GM23338 (cell line): Measurements from ENCODE around the gene DRC1. TPM values are rescaled to one million over a fixed set of nuclear protein-coding genes. Genes with fewer than 3 reads are reported as not detected.

Experiments used
- ATAC-seq: fragments of 200-7000 bp; cut with Tn5 transposase; 3 replicates; pipeline ENCODE4 v1.9.1; 2020
- DNase-seq: peaks from one replicate; pipeline ENCODE4 v3.0.0-alpha.2; 2015; ENCODE audit warnings: low spot score
- H2AFZ ChIP-seq: fragments of 200-600 bp; sonication (generic); 2 replicates; pipeline ENCODE4 v1.8.0; 2016; ENCODE audit warnings: antibody characterized with exemption, mild to moderate bottlenecking, moderate library complexity
- H3F3A ChIP-seq: fragments of 200-600 bp; sonication (generic); replicated peaks from 2 replicates; pipeline ENCODE4 v1.8.0; 2017; ENCODE audit warnings: antibody characterized with exemption, mixed run types, low read depth
- H3K27ac ChIP-seq: fragments of 200-600 bp; sonication (generic); 2 replicates; pipeline ENCODE4 v1.6.1; 2016; ENCODE audit warnings: low read depth
- H3K27me3 ChIP-seq: fragments of 200-600 bp; sonication (generic); 2 replicates; pipeline ENCODE4 v1.8.0; 2016; ENCODE audit warnings: mild to moderate bottlenecking, mixed run types, moderate library complexity; ENCODE audit not compliant: insufficient read depth
- H3K36me3 ChIP-seq: fragments of 200-600 bp; sonication (generic); 2 replicates; pipeline ENCODE4 v1.8.0; 2016; ENCODE audit warnings: mild to moderate bottlenecking; ENCODE audit not compliant: insufficient read depth
- H3K4me1 ChIP-seq: fragments of 200-600 bp; sonication (generic); 2 replicates; pipeline ENCODE4 v1.8.0; 2016; ENCODE audit warnings: mild to moderate bottlenecking, moderate library complexity; ENCODE audit not compliant: insufficient read depth
- H3K4me2 ChIP-seq: fragments of 200-600 bp; sonication (generic); 2 replicates; pipeline ENCODE4 v1.7.1; 2017; ENCODE audit warnings: mixed run types
- H3K4me3 ChIP-seq: fragments of 200-600 bp; sonication (generic); 2 replicates; pipeline ENCODE4 v1.6.1; 2016; ENCODE audit warnings: mixed run types
- H3K79me2 ChIP-seq: fragments of 200-600 bp; sonication (generic); replicated peaks from 2 replicates; pipeline ENCODE4 v1.8.0; 2017; ENCODE audit warnings: mild to moderate bottlenecking; ENCODE audit not compliant: insufficient read depth
- H3K9me2 ChIP-seq: fragments of 200-600 bp; sonication (generic); 2 replicates; pipeline ENCODE4 v1.8.0; 2017; ENCODE audit not compliant: insufficient read depth
- H4K20me1 ChIP-seq: fragments of 200-600 bp; sonication (generic); replicated peaks from 2 replicates; pipeline ENCODE4 v1.8.0; 2017; ENCODE audit warnings: mild to moderate bottlenecking; ENCODE audit not compliant: insufficient read depth
- H3K27ac Mint-ChIP-seq: 2 replicates; pipeline ENCODE4 v1.8.0; 2020; ENCODE audit warnings: inconsistent platforms, mild to moderate bottlenecking, moderate library complexity, mixed read lengths
- H3K27me3 Mint-ChIP-seq: 3 replicates; pipeline ENCODE4 v1.8.0; 2022; ENCODE audit warnings: low read depth, mild to moderate bottlenecking, moderate library complexity, mixed read lengths, inconsistent platforms; ENCODE audit not compliant: insufficient read depth, poor library complexity
- H3K36me3 Mint-ChIP-seq: 3 replicates; pipeline ENCODE4 v1.8.0; 2021; ENCODE audit warnings: low read depth, mild to moderate bottlenecking, inconsistent platforms, moderate library complexity, mixed read lengths
- H3K4me1 Mint-ChIP-seq: 3 replicates; pipeline ENCODE4 v1.8.0; 2020; ENCODE audit warnings: mild to moderate bottlenecking, inconsistent platforms, mixed read lengths
- H3K4me3 Mint-ChIP-seq: 3 replicates; pipeline ENCODE4 v1.8.0; 2021; ENCODE audit warnings: moderate library complexity, mild to moderate bottlenecking, inconsistent platforms, mixed read lengths
- H3K9me3 Mint-ChIP-seq: 3 replicates; pipeline ENCODE4 v1.8.0; 2020; ENCODE audit warnings: moderate library complexity, mild to moderate bottlenecking, inconsistent platforms, mixed read lengths
- CREB1 ChIP-seq: fragments of 250-450 bp; sonication (Bioruptor Pico); IDR thresholded peaks from 2 replicates; pipeline ENCODE4 v1.5.0; 2020; ENCODE audit warnings: low read depth, mild to moderate bottlenecking, moderate library complexity
- CTCF ChIP-seq, 2 experiments: fragments of 200-600 bp in 1 of 2; sonication (generic) in 1 of 2; conservative IDR thresholded peaks; 2 replicates each; pipeline versions ENCODE4 v1.5.1 to v1.6.1; 2016 to 2017; ENCODE audit warnings: antibody characterized with exemption in 2 of 2, low read depth in 2 of 2, mild to moderate bottlenecking in 2 of 2, moderate library complexity in 1 of 2
- EZH2 ChIP-seq: fragments of 200-600 bp; sonication (generic); IDR thresholded peaks from one replicate; pipeline ENCODE4 v1.8.0; 2017; ENCODE audit warnings: antibody characterized with exemption, mild to moderate bottlenecking, low read depth; ENCODE audit not compliant: unreplicated experiment
- EZH2phosphoT487 ChIP-seq: fragments of 200-600 bp; sonication (generic); IDR thresholded peaks from one replicate; pipeline ENCODE4 v1.8.1; 2018; ENCODE audit warnings: antibody characterized with exemption; ENCODE audit not compliant: unreplicated experiment
- JUNB ChIP-seq: IDR thresholded peaks from one replicate; pipeline ENCODE4 v1.6.1; 2016; ENCODE audit warnings: antibody characterized with exemption; ENCODE audit not compliant: unreplicated experiment
- NANOG ChIP-seq: IDR thresholded peaks from 2 replicates; pipeline ENCODE4 v1.6.1; 2016; ENCODE audit warnings: antibody characterized with exemption, borderline replicate concordance
- POLR2AphosphoS5 ChIP-seq: IDR thresholded peaks from 2 replicates; pipeline ENCODE4 v1.6.1; 2016; ENCODE audit warnings: antibody characterized with exemption, low read depth
- REST ChIP-seq: IDR thresholded peaks from one replicate; pipeline ENCODE4 v1.6.1; 2018; ENCODE audit warnings: antibody characterized with exemption; ENCODE audit not compliant: unreplicated experiment
- STAT1 ChIP-seq: IDR thresholded peaks from one replicate; pipeline ENCODE4 v1.6.1; 2016; ENCODE audit warnings: antibody characterized with exemption; ENCODE audit not compliant: unreplicated experiment
- ZNF114 ChIP-seq: fragments of 250-450 bp; sonication (Bioruptor Pico); IDR thresholded peaks from 2 replicates; pipeline ENCODE4 v1.5.0; 2020; ENCODE audit warnings: mild to moderate bottlenecking, moderate library complexity
- ZNF331 ChIP-seq: fragments of 250-450 bp; sonication (Bioruptor Pico); IDR thresholded peaks from 2 replicates; pipeline ENCODE4 v1.5.0; 2020; ENCODE audit warnings: low read depth, mild to moderate bottlenecking, moderate library complexity
- polyA plus RNA-seq: library from polyadenylated mRNA; unstranded; fragments of >200 nt; fragmentation: Nextera tagmentation; extraction: Ambion mirVana; gene quantifications from 2 replicates; pipeline ENCODE4 v1.2.1, GENCODE V29; 2016
- total RNA-seq: library from RNA; depleted of rRNA; stranded (reverse); fragments of >200 nt; shearing (Covaris generic); gene quantifications from 2 replicates; pipeline ENCODE4 v1.2.3, GENCODE V29; 2014
- TF ChIP-seq, protein P1 (sequence below): IDR thresholded peaks from 2 replicates; pipeline ENCODE4 v1.6.1; 2016; ENCODE audit warnings: antibody characterized with exemption

Gene DRC1
- total and polyA plus RNA-seq, 2 experiments from 2014 or later = 0.45 TPM; not detected in 1

- TF ChIP-seq REST = no peak
- no peak for TF ChIP-seq STAT1
- TF ChIP-seq NANOG = no peak
- no peak for TF ChIP-seq CTCF (conservative IDR thresholded peaks at IDR 0.05; ENCODE audit: low read depth in 2 of 2)
- TF ChIP-seq ZNF114 (CRISPR knock-in tag) = no peak
- no peak for TF ChIP-seq EZH2phosphoT487
- TF ChIP-seq CREB1 = no peak; the same call in 1 of the 2 replicates
- TF ChIP-seq ZNF331 = no peak
- no peak for TF ChIP-seq JUNB
These were observed 61.8 kb downstream of the DRC1 start (continued) for GRCh38 chr2:26463244-26464192.

GRCh38 chr2:26464390-26465265, 62.9 kb downstream of the DRC1 start:
- H3K27ac ChIP-seq = no peak overlapping the region
- H4K20me1 ChIP-seq = no peaks in the 10 kb centered on the region; the same call in 1 of the 2 replicates
- no peak overlapping the region for H3K4me2 ChIP-seq
- Mint-ChIP-seq H3K4me1 (peaks cover 16% of the 10 kb centered on the region), H3K9me3 (no peaks in the 10 kb centered on the region; the same call in 1 of the 3 replicates), H3K27me3 (peaks cover 16% of the 10 kb centered on the region), H3K4me3 (no peak overlapping the region), H3K27ac (no peak overlapping the region), H3K36me3 (no peaks in the 10 kb centered on the region)
- H3K79me2 ChIP-seq = no peaks in the 10 kb centered on the region
- H3F3A ChIP-seq = no peaks in the 10 kb centered on the region
- H2AFZ ChIP-seq = no peak overlapping the region
- ATAC-seq (no peak), DNase-seq (no peak)
- no peaks in the 10 kb centered on the region for H3K4me1 ChIP-seq
- H3K36me3 ChIP-seq = no peaks in the 10 kb centered on the region
- no peaks in the 10 kb centered on the region for H3K27me3 ChIP-seq
- H3K9me2 ChIP-seq = no peaks in the 10 kb centered on the region
- no peak overlapping the region for H3K4me3 ChIP-seq
- TF ChIP-seq NANOG (no peak), CREB1 (no peak), CTCF (conservative IDR thresholded peaks at IDR 0.05; ENCODE audit: low read depth in 2 of 2) (no peak), STAT1 (no peak), ZNF331 (no peak), EZH2phosphoT487 (no peak), EZH2 (no peak), POLR2AphosphoS5 (no peak)
- TF ChIP-seq, protein P1, sequence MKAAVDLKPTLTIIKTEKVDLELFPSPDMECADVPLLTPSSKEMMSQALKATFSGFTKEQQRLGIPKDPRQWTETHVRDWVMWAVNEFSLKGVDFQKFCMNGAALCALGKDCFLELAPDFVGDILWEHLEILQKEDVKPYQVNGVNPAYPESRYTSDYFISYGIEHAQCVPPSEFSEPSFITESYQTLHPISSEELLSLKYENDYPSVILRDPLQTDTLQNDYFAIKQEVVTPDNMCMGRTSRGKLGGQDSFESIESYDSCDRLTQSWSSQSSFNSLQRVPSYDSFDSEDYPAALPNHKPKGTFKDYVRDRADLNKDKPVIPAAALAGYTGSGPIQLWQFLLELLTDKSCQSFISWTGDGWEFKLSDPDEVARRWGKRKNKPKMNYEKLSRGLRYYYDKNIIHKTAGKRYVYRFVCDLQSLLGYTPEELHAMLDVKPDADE = no peak
